SIG-M5 (cell line): ENCODE data around the gene RNU6-1.

Source experiments
- DNase-seq: peaks from one replicate; lab custom pipeline; 2025; lab: John Stamatoyannopoulos, UW

Gene RNU6-1

DNA sequence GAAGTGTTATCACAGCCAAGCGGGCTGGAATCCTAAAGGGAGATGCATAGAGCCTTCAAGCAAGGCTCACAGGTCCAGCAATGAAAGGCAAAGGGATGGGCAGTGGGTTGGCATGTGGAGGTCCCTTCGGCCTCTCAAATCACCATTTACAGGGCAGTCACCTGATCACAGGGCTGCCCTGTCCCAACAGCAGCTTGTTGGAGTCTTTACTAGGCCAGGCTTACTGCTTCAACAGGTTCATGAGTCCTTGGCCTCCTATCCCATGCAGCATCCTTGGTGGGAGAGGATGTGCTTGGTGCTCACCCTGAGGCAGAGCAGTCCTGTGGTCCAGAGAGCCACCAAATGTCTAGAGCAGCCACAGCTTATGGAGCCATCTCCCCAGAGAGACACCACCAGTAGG is 38.7 kb downstream of the RNU6-1 start:
- no peak for DNase-seq

GRCh38 chr15:67799801-67800205 is 40.0 kb downstream of the RNU6-1 start:
- DNase-seq: no peak

DNA sequence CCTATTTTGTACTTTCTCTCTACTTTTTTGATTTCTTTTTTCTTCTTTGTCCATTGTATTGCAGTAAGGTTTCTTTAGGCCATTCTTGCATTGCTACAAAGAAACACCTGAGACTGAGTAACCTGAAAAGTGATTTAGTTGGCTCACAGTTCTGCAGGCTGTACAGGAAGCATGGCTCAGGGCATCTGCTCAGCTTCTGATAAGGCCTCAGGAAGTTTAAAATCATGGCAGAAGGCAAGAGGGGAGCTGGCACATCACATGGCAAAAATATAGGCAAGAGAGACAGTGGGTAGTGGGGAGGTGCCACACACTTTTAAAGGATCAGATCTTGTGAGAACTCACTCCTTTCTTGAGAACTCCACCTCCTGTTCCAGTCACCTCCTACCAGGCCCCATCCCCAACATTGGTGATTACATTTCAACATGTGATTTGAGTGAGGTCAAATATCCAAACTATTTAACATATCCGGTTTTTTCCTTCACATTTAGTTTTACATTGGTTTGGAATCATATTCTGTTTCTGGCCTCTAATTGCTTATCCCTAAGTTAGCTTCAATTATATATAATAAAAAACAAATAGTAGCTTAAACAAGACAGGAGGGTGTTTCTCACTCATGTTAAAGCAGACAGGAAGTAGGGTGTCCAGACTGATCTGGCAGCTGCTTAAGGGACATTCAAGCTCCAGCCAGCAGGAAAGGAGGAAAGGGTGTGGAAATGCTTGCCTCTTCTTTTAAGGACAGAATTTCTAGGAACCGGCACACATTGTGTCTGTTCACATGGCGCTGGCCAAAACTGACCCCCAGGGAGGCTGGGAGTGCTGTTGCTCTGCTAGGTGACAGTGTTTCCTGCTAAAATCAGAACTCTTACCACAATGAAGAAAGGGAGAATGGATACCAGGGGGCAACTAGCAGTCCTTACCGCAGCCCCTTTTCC is 43.4 kb downstream of the RNU6-1 start:
- DNase-seq: no peak

GRCh38 chr15:67794832-67795574 is 44.8 kb downstream of the RNU6-1 start:
- DNase-seq: no peak

DNA sequence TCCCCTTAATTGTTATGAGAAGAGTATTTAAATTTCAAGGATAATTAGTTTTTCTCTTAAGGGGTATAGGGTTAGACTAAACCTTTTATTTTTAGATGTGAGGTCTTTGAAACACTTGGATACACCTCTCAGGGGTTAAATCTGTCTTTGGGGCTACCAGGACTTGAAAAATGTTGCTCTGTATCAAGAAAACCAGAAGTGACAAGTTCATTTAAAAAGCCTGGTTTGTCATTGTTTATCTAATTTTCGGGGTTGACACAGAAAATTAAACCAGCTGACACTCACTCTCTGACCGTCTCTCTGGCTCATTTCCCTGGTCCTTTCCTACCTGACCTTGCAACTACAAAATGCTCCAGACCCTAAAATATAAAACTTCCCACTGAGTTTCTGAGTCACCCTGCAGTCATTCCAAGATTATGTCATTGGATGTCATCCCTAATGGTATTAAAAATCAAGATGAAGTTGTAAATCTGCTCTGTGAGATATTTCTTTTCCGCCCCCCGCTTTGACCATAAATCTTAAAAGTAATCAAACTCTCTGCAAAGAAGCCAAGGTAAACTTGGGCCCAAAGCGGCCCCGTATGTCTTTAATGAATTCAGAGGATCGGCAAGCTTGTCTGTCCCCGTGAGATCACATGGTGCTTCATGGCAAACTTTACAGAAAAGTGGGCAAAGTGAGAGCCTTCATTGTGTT is 47.4 kb downstream of the RNU6-1 start:
- DNase-seq: no peak

- DNase-seq: no peak
These were observed 49.1 kb downstream of the RNU6-1 start for GRCh38 chr15:67790610-67791319.
